DMS114 treated with DMSO at 0.1 percent for 48 hours (cell line): ENCODE data around the gene ABR.

Source experiments
- DNase-seq: peaks from one replicate; lab custom pipeline; 2025; ENCODE audit not compliant: unreplicated experiment; lab: John Stamatoyannopoulos, UW

ABR gene

DNA sequence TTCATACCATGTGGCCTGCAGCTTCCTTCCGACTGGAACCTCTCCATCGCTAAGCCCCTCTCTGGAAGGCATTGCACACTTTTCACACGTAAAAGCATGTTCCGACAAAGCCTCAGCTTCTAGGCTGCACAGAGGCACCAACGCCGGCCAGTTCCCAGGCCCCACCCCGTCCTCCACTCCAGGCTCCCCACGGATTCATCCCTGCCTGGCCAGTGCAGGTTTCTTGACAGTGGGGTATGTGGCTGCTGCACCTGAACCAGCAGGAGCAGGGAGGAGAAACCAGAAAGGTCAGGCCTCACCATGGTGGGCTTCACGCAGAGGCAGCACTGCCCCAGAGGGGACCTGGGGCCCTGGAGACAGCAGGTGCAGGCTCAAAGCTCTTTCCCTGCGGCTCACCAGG is 168.6 kb downstream of the ABR start:
- DNase-seq, result no peak

GRCh38 chr17:1010586-1010985 is 169.2 kb downstream of the ABR start:
- no peak for DNase-seq

DNA sequence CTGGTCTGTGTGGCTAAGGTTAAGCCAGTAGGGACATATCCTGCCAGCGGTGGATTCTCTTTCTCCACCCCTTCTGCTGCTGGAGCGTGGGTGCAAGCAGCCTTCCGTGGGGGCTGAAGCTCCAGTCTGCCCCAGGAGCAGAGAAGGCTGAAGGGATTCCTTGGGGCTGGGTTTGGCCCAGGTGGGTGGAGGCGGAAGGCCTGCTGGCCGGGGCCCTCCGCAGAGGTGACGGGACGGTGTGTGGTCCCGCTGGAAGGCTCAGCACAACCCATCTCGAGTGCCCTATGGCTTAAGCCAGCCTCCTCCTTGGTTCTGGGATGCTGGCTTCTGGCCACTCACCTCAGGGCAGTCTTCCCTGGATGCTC is 169.7 kb downstream of the ABR start:
- no peak for DNase-seq

DNA sequence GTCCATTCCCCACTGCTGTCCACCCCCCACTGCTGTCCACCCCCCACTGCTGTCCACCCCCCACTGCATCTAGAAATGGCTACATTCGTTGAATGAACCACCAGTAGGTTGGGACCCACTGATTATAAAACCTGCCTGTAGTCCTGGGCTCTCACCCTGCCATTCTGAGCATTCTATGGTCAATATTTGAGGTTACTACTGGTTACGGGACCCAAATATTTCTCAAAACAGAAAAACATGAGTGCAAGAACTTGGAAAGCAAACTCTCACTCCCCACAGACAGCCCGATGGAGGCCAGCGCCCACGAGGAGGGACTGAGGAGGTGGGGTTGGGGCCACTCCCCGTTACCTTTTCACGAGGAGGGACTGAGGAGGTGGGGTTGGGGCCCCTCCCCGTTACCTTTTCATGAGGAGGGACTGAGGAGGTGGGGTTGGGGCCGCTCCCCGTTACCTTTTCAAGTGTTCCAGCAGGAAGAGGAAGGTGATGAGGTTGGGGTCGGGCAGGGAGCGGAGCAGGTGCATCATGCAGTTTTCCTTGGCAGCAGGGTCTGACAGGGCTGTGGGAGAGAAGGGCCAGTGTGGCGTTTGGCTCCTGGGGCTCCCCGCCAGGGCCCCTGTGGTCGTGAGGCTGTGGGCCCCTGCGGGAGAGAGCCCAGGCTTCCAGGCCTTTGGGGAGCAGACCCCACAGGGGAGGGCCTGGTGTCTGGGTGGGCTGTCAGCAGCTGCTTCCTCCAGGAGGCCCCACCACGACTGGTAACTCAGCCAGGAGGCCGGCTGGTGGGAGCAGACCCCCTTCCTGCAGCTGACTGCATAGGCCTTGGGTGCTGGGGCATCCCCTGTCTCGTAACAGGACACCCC is 170.3 kb downstream of the ABR start:
- no peak for DNase-seq

GRCh38 chr17:1008008-1008761 is 171.6 kb downstream of the ABR start:
- DNase-seq, result no peak

- DNase-seq, result no peak
These were observed 172.3 kb downstream of the ABR start for GRCh38 chr17:1007310-1008007.

DNA sequence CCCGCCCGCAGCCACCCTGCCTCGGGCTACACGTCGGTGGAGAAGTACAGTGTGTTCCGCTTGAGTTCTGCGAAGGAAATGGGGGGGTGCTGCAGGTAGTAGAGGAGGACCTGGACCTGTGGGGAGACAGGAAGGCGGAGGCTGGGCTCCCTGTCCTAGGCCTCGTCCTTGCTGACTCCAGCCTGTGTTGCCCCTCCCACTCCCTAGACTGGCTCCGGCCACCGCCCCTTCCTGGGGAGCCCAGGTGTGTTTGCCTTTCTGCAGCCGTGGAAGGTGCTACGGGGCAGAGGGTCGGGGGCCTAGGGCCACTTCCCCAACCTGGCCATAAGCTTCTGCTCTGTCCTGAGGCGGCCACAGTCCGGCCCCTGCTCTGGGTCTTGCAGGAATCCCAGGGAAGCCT is 173.7 kb downstream of the ABR start:
- DNase-seq, result no peak

DNA sequence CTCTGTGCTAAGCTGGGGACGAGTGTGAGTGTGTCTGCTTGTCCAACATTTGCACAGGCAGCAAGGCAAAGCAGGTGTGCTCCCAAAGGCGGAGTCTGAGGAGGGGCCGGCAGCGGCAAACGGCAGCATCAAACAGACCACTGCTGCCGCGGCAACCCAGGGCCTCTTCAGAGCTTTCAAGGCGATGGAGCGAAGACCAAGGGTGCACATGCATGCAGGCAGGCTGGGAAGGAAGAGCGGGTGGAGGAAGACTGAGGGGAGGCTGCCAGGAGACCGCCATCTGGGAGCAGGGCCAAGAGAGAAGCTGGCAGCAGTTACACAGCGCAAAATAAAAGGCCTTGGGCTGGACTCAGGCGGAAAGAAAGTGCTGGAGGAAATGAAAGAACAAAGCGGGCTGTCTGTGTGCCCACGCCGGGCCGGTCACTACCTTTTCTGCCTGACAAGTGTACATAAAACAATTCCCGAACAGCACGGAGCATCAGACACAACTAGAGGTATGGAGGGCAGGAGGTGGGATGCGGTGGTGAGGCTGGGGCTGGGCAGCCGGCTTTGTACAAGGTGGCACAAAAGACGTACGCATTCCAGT is 174.3 kb downstream of the ABR start:
- no peak for DNase-seq

GRCh38 chr17:1004769-1005295 is 174.9 kb downstream of the ABR start:
- no peak for DNase-seq

GRCh38 chr17:1003972-1004768 is 175.6 kb downstream of the ABR start:
- DNase-seq, result no peak

DNA sequence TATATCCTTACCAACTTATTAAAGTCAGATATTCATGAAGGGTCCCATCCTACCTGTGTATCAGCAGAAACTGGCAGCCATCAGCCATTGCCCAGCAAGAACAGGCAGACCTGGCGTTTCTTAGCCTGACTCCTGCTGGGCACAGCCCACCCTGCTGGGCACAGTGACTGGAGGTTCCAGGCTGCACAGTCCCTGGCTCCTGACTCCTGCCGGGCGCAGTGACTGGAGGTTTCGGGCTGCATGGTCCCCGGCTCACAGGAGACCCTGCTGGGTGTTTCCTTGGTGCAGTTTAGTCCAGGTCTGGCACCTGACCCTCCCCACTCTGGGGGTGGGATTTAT is 176.2 kb downstream of the ABR start:
- DNase-seq, result no peak

- DNase-seq, result no peak
These were observed 176.8 kb downstream of the ABR start for GRCh38 chr17:1002771-1003555.

DNA sequence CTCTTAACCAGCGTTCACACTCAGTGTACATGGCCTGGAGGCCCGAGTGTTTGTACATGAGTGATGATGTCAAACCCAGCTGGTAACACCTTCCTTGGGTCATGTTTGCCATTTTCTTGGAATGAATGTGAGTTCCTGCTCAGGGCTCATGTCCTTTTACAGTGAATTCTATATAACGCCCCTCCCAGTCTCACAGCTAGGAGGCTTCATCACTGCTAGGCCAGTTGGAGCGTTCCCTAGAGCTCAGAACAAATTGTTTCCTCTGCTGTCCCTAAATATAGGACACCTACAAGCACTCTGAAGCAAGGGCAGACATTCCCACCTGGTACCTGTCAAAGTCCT is 177.4 kb downstream of the ABR start:
- no peak for DNase-seq

GRCh38 chr17:1001640-1002411 is 178.0 kb downstream of the ABR start:
- DNase-seq, result no peak

DNA sequence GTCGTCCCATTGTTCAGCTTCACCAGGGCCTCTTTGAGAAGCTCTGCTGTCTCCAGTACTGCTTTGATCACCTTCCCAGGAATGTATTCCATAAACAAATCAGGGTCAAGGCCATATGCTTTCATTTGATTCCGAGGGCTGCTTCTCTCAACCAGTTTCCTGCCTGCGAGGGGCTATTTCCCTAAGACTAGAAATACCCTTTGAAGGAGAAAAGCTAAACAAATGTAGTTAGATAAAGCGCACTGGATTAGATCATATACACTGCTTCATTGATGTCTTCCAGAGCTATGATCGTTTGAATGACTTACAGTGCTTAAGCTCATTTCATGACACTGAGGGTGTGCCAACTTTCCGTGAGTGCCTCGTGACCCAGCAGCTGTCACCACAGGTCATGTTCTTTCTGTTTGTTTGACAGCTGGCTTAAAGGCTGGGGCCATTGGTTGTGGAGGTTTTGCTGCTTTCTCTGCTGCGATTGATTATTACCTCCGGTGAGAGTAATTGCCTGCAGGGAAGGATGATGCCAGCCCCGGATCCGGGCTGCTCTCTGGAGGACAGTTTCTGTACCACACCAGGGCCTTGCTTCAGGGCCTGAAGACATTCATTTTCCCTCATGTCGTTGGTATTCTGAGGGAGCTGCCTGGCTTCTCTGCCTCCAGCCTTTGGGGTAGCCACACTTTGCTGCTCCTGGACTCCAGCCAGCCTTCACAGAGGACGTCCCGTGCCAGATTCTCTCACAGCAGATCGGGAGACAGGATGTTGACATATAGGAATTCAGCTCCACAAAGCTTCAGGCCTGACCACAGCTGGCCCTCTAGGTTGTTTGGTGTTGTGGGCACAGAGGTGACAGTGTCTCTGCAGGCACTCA is 179.0 kb downstream of the ABR start:
- no peak for DNase-seq

DNA sequence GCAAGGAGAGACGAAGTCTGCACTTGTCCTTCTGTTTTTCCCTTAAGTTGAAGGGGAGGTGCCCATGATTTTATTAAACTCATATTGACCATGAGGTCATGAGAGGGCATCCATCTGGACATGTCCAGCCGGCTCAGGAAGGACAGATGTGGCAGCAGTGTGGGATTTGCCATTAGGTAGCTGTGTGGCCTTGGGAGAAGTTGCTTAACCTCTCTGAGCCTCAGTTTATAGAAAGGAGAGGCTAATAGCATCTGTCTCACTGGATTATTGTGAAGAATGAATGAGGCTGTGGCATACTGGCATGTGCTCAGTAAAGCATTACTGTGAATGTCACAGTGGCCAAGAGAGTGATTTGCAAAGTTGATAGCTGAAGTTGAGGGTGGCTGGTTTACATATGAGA is 181.7 kb downstream of the ABR start:
- no peak for DNase-seq

DNA sequence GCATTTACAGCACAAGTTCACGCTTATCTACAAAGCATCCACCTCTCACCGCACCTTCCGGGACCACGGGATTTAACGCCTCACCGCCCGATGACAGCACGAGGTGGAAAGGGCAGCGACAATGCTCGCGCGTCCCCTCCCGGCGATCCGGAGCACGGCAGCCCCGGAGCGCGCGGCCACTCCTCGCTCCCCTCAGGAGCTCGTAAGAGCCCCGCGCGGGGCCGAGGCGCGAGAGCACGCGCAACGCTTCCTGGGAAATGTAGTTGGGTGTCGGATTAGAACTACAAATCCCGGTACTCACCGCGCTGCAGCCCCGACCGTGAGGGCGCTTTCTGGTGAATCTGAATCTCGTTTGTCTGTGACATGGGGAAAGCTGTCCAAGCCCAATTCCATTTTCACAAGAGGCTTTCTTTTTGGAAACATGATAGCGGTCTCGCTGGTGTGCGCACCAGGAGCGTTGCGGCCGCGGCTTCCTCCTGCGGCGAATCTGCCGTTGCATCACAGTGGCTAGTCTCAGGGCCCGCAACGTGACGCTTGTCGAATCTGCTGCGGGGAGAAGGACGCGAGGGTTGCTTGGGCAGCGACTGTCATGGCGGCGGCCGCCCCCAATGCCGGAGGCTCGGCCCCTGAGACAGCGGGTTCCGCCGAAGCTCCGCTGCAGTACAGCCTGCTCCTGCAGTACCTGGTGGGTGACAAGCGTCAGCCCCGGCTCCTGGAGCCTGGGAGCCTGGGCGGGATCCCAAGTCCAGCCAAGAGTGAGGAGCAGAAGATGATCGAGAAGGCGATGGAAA is 183.0 kb downstream of the ABR start, which contains the start of gene TIMM22:
TSS of gene TIMM22 (plus strand) at position 576 of the 791 bp plus-strand sequence. CDS start at position 590, 14 bp downstream.
- peak; percentile 94 for DNase-seq
